ENCODE data around the gene NKX6-1. TPM values are rescaled to one million over a fixed set of nuclear protein-coding genes. Genes with fewer than 3 reads are reported as not detected.

The NKX6-1 gene
- polyA plus RNA-seq, 1 donor from 2014 or later: 20.1 TPM

DNA sequence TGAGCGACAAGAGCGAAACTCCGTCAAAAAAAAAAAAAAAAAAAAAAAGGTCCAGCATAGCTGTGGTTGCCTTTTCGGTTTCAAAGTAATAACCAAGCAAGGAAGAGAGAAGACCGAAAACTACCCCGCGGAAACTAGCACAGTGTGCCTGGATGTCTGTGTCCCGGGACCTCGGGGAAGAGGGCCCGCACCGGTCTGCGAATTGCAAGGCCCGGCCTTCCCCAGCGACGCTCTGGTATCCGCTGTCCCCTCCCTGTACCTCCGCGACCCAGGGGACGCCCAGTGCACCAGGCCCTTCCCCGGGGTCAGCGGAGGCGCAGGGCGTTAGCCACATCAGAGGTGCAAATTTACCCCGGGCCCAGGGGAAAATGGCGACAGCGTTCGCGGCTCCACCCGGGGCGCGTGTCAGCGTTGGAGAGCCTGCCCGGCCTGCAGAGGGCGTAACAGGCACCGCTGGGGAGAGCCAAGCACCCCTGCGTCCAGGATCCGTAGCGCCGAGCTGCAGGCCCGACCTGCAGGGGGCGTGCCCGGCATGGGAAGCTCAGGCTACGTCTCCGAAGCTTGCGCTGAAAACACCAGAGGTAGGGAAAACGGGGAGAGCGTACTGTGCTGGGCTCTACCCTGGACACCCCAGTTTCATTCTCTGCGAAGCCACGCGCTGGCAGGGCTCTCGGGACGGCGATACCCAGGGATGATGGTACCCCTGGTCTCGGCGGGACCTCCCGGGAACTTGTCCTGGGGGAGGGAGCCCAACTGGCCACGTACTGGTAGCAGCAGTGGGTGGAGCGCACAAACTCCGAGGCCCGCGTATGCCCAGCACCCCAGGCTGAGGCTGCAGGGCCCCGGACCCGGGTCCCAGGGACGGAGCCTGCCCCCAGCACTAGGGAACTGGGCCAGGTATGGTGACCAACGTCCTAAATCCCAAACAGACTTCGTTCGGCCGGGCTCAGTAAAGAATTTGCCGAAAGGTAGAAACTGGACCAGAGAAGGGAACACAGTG, 16.2 kb downstream of the NKX6-1 start:
- H3K79me2 ChIP-seq (replicated peaks; ENCODE audit: insufficient read depth, low read length): no peaks in the 10 kb centered on the region
- no peak overlapping the region for H3K4me3 ChIP-seq (ENCODE audit: low read length)
- no peaks in the 10 kb centered on the region for H3K36me3 ChIP-seq (ENCODE audit: insufficient read depth, low read length)
- no peak overlapping the region for H3K9ac ChIP-seq (ENCODE audit: low read length)
- peaks cover 100% of the 10 kb centered on the region for H3K27me3 ChIP-seq (ENCODE audit: insufficient read depth, low read depth, low read length)
- no peak overlapping the region for H3K4me2 ChIP-seq (ENCODE audit: low read length)
- no peaks in the 10 kb centered on the region for H3F3A ChIP-seq (ENCODE audit: insufficient read depth, low read length, poor library complexity, severe bottlenecking)
- H3K27ac ChIP-seq (ENCODE audit: low read length): no peak overlapping the region
- H3K9me3 ChIP-seq (ENCODE audit: low read length): peaks cover 11% of the 10 kb centered on the region
- no peaks in the 10 kb centered on the region for H3K9me2 ChIP-seq (ENCODE audit: insufficient read depth, low read length)
- H4K20me1 ChIP-seq (ENCODE audit: insufficient read depth): no peaks in the 10 kb centered on the region
- TF ChIP-seq REST (IDR thresholded peaks at IDR 0.05; ENCODE audit: borderline replicate concordance): no peak
- no peak for TF ChIP-seq POLR2AphosphoS5 (IDR thresholded peaks at IDR 0.05)
- no peak for TF ChIP-seq EP300 (conservative IDR thresholded peaks at IDR 0.05; ENCODE audit: poor library complexity, severe bottlenecking)
- no peak for TF ChIP-seq SMC3 (conservative IDR thresholded peaks at IDR 0.05; ENCODE audit: poor library complexity)
- no peak for TF ChIP-seq EZH2 (IDR thresholded peaks at IDR 0.05; ENCODE audit: borderline replicate concordance, insufficient read depth, low read length, poor library complexity, severe bottlenecking)
- TF ChIP-seq MXI1 (conservative IDR thresholded peaks at IDR 0.05; ENCODE audit: poor library complexity, severe bottlenecking): no peak
- TF ChIP-seq CTCF (IDR thresholded peaks at IDR 0.05; ENCODE audit: poor library complexity, severe bottlenecking): peak; percentile 25
- no peak for TF ChIP-seq RAD21 (conservative IDR thresholded peaks at IDR 0.05)
- no peak for TF ChIP-seq TAF1 (IDR thresholded peaks at IDR 0.05; ENCODE audit: low read depth)
- H2AFZ ChIP-seq (ENCODE audit: low read depth, low read length): no peak overlapping the region

- Histone ChIP-seq H3K4me2 (ENCODE audit: low read length) (no peak overlapping the region), H3K36me3 (ENCODE audit: insufficient read depth, low read length) (no peaks in the 10 kb centered on the region), H3K79me2 (replicated peaks; ENCODE audit: insufficient read depth, low read length) (no peaks in the 10 kb centered on the region), H3K9me2 (ENCODE audit: insufficient read depth, low read length) (no peaks in the 10 kb centered on the region), H2AFZ (ENCODE audit: low read depth, low read length) (no peak overlapping the region), H3K9me3 (ENCODE audit: low read length) (peaks cover 11% of the 10 kb centered on the region), H3K27me3 (ENCODE audit: insufficient read depth, low read depth, low read length) (peaks cover 98% of the 10 kb centered on the region), H3K4me3 (ENCODE audit: low read length) (peak overlapping the region; percentile 4), H3K9ac (ENCODE audit: low read length) (no peak overlapping the region), H3K27ac (ENCODE audit: low read length) (no peak overlapping the region), H4K20me1 (ENCODE audit: insufficient read depth) (no peaks in the 10 kb centered on the region), H3F3A (ENCODE audit: insufficient read depth, low read length, poor library complexity, severe bottlenecking) (no peaks in the 10 kb centered on the region)
- TF ChIP-seq MXI1 (conservative IDR thresholded peaks at IDR 0.05; ENCODE audit: poor library complexity, severe bottlenecking): no peak
- no peak for TF ChIP-seq POLR2AphosphoS5 (IDR thresholded peaks at IDR 0.05)
- no peak for TF ChIP-seq SMC3 (conservative IDR thresholded peaks at IDR 0.05; ENCODE audit: poor library complexity)
- no peak for TF ChIP-seq EP300 (conservative IDR thresholded peaks at IDR 0.05; ENCODE audit: poor library complexity, severe bottlenecking)
- no peak for TF ChIP-seq REST (IDR thresholded peaks at IDR 0.05; ENCODE audit: borderline replicate concordance)
- TF ChIP-seq EZH2 (IDR thresholded peaks at IDR 0.05; ENCODE audit: borderline replicate concordance, insufficient read depth, low read length, poor library complexity, severe bottlenecking): peak; percentile 81
These were observed 17.2 kb downstream of the NKX6-1 start for GRCh38 chr4:84481860-84482245.
